Upper lobe of right lung (tissue), 1 donor: ENCODE measurements around the gene ZFP64. TPM values are rescaled to one million over a fixed set of nuclear protein-coding genes. Genes with fewer than 3 reads are reported as not detected.
A peak's percentile ranks its signal among the peaks of the same experiment; 100 is the strongest.

Experiments
- ATAC-seq: fragments of 200-7000 bp; cut with Tn5 transposase; one replicate; pipeline ENCODE4 v1.9.1; 2020; ENCODE audit warnings: mild to moderate bottlenecking, moderate library complexity
- DNase-seq: peaks from one replicate; pipeline ENCODE4 v3.0.0-alpha.2; 2020
- H3K27ac ChIP-seq: fragments of 200-600 bp; one replicate; pipeline ENCODE4 v1.8.0; 2022
- H3K27me3 ChIP-seq: fragments of 200-600 bp; one replicate; pipeline ENCODE4 v1.8.0; 2022; ENCODE audit warnings: mild to moderate bottlenecking
- H3K36me3 ChIP-seq: fragments of 200-600 bp; one replicate; pipeline ENCODE4 v1.8.0; 2022
- H3K4me1 ChIP-seq: fragments of 200-600 bp; one replicate; pipeline ENCODE4 v1.8.0; 2022
- H3K4me3 ChIP-seq: fragments of 200-600 bp; one replicate; pipeline ENCODE4 v1.8.0; 2022; ENCODE audit warnings: mild to moderate bottlenecking
- H3K9me3 ChIP-seq: fragments of 200-600 bp; one replicate; pipeline ENCODE4 v1.8.0; 2022
- intact Hi-C: fragments of 100-400 bp; cut with DNase I; formaldehyde crosslinking; loops from one replicate; pipeline ENCODE4 v1.11.0; 2022
- total RNA-seq: library from RNA; stranded (reverse); fragmentation: NEBNext Ultra II Directional; extraction: Animal tissue kit (Norgen Biotek cat#: 25700); gene quantifications from one replicate; pipeline ENCODE4 v1.2.1, GENCODE V29; 2021
- TF ChIP-seq, protein P1 (sequence below): fragments of 200-600 bp; IDR thresholded peaks from one replicate; pipeline ENCODE4 v1.8.0; 2022; ENCODE audit warnings: antibody characterized with exemption
- donor health status: DM: no; HTN: yes; CAD: no; lungs with severe emphysema.

The ZFP64 gene
- total RNA-seq, 1 donor from 2014 or later = 10.4 TPM

DNA sequence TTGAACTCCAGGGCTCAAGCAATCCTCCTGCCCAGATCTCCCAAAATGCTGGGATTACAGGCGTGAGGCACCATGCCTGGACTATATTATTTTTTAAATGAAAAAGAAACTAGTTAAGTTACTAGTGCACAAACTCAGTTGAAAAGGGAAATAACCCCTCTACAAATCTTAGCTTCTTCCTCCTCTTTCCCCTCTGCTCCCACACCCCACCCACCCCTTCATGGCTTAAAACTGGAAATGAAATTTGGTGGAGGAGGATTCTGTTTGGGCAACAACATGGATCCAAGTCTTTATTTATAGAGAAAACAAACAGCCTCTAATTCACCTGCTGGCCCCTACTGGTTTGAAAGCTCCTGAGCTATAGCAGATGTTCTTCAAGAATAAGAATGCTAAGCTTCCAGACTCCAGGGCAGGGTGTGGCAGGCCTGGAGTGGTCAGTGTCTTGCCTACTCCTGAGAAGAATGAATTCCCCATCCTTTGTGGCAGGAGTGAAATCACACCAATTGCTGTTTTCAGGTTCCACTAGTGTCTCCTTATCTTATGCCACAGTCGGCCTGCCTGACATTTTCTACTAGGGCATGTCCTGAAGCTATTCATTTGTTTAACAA is 73.5 kb downstream of the ZFP64 start:
- intact Hi-C loops = no loop called here
- DNase-seq (no peak), ATAC-seq (no peak)
- TF ChIP-seq, protein P1, sequence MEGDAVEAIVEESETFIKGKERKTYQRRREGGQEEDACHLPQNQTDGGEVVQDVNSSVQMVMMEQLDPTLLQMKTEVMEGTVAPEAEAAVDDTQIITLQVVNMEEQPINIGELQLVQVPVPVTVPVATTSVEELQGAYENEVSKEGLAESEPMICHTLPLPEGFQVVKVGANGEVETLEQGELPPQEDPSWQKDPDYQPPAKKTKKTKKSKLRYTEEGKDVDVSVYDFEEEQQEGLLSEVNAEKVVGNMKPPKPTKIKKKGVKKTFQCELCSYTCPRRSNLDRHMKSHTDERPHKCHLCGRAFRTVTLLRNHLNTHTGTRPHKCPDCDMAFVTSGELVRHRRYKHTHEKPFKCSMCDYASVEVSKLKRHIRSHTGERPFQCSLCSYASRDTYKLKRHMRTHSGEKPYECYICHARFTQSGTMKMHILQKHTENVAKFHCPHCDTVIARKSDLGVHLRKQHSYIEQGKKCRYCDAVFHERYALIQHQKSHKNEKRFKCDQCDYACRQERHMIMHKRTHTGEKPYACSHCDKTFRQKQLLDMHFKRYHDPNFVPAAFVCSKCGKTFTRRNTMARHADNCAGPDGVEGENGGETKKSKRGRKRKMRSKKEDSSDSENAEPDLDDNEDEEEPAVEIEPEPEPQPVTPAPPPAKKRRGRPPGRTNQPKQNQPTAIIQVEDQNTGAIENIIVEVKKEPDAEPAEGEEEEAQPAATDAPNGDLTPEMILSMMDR = no peak
- Histone ChIP-seq H3K27me3 (no peaks in the 10 kb centered on the region), H3K36me3 (no peaks in the 10 kb centered on the region), H3K4me1 (no peaks in the 10 kb centered on the region), H3K4me3 (no peak overlapping the region), H3K9me3 (no peaks in the 10 kb centered on the region), H3K27ac (no peak overlapping the region)

DNA sequence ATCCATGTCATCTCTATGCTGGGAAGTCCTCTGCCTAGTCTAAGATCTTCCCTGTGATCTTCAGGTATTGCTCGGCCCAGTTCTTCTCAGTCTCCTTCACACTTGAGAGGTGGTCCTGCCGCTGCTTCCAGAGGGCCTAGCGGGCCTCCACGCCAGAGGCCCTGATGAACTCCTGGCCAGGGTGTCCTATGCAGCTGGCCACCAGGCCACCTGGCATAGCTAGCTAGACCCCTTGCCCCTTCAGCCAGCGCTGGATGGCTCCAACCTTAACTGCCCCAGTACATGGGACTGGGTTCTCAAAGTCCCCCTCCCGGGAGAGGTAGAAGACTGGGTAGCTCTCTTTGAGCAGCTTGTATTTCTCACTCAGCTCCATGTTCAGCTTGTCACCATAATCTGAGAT is 81.1 kb downstream of the ZFP64 start:
- no peak for ATAC-seq
- Histone ChIP-seq H3K9me3 (no peaks in the 10 kb centered on the region), H3K27ac (no peak overlapping the region), H3K4me3 (no peak overlapping the region), H3K36me3 (no peaks in the 10 kb centered on the region), H3K27me3 (peaks cover 15% of the 10 kb centered on the region), H3K4me1 (peaks cover 6% of the 10 kb centered on the region)
- peak; percentile 55 for DNase-seq
- TF ChIP-seq, protein P1 = no peak
- intact Hi-C loops = no loop called here

GRCh38 chr20:52105442-52106422 is 85.8 kb downstream of the ZFP64 start:
- Histone ChIP-seq H3K36me3 (no peaks in the 10 kb centered on the region), H3K27me3 (peaks cover 33% of the 10 kb centered on the region), H3K4me1 (peaks cover 26% of the 10 kb centered on the region), H3K27ac (no peak overlapping the region), H3K4me3 (peak overlapping the region; percentile 41), H3K9me3 (no peaks in the 10 kb centered on the region)
- ATAC-seq = no peak
- TF ChIP-seq, protein P1 = no peak
- intact Hi-C loops = no loop called here
- no peak for DNase-seq

GRCh38 chr20:52104546-52105441 is 86.8 kb downstream of the ZFP64 start:
- Histone ChIP-seq H3K27me3 (peaks cover 33% of the 10 kb centered on the region), H3K4me1 (peaks cover 26% of the 10 kb centered on the region), H3K36me3 (no peaks in the 10 kb centered on the region), H3K27ac (no peak overlapping the region), H3K9me3 (no peaks in the 10 kb centered on the region), H3K4me3 (peak overlapping the region; percentile 41)
- DNase-seq (peak; percentile 63), ATAC-seq (peak; percentile 33)
- intact Hi-C loops = no loop called here
- TF ChIP-seq, protein P1 = no peak

- TF ChIP-seq, protein P1 = no peak
- ATAC-seq (peak; percentile 31), DNase-seq (peak; percentile 48)
- intact Hi-C loops = no loop called here
- no peak overlapping the region for H3K27ac ChIP-seq
- H3K9me3 ChIP-seq = no peaks in the 10 kb centered on the region
- H3K4me1 ChIP-seq = peaks cover 26% of the 10 kb centered on the region
- H3K36me3 ChIP-seq = no peaks in the 10 kb centered on the region
- H3K4me3 ChIP-seq = peak overlapping the region; percentile 41
- peaks cover 33% of the 10 kb centered on the region for H3K27me3 ChIP-seq
Measured at GRCh38 chr20:52103913-52104545, 87.5 kb downstream of the ZFP64 start.
